Stimulated activated CD8-positive, alpha-beta memory T cell treated with anti-CD3 and anti-CD28 coated beads, Interleukin-7, amount 100 ng/mL, for 48 hours (primary cell): Measurements from ENCODE around the gene IGFL3.
"Not testable (repeated sequence)": the region's sequence is repeated elsewhere in the genome, so short reads cannot be mapped to it uniquely, and the experiment has no call there.

ENCODE experiments used
- DNase-seq, 2 donors: peaks; one replicate each; pipeline ENCODE4 v3.0.0-alpha.2; 2020; ENCODE audit warnings: low read depth in 1 of 2; ENCODE audit errors: extremely low read depth in 1 of 2

IGFL3 gene

DNA sequence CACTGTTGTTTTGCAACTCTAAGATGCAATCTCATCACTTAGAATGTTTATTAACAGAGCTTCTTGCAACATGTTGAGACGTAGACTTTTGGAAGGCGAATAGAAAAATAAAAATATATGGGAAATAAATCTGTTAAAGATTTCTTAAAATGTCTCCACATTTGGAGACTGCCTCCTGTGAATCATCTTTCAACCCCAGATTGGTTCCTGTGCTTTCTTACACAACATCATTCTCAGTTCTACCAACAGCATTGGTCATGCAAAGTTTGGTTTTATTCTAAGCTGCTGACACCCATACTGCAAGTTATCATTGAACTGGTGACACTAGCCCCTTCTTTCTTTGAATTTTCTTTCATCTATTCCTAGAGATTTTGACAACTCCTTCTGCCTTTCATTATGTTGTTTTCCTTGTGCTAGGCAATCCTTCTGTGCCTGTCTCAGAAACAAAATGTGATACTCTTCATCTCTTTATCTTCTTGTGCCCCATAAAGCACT, 1.6 kb upstream of the IGFL3 start:
- DNase-seq, result no peak

GRCh38 chr19:46125447-46125846, 959 bp upstream of the IGFL3 start:
- no peak for DNase-seq

- no peak for DNase-seq
These were observed 6.4 kb downstream of the IGFL3 start for GRCh38 chr19:46118136-46118535.

DNA sequence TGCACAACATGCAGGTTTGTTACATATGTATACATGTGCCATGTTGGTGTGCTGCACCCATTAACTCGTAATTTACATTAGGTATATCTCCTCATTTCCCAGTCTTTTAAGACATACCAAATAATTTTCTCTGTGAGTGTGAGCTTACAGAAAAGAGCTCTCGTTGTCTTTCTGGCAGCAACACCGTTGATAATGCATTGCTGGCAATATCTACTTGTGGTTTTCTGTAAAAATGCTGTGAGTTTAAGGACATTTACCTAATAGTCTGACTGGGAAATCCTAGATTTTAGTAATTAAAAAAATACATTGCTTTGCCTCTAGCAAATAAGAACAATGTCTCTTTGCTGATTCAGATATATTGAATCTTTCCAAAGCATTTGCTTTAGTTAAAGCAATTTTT, 8.4 kb downstream of the IGFL3 start:
- no peak for DNase-seq

DNA sequence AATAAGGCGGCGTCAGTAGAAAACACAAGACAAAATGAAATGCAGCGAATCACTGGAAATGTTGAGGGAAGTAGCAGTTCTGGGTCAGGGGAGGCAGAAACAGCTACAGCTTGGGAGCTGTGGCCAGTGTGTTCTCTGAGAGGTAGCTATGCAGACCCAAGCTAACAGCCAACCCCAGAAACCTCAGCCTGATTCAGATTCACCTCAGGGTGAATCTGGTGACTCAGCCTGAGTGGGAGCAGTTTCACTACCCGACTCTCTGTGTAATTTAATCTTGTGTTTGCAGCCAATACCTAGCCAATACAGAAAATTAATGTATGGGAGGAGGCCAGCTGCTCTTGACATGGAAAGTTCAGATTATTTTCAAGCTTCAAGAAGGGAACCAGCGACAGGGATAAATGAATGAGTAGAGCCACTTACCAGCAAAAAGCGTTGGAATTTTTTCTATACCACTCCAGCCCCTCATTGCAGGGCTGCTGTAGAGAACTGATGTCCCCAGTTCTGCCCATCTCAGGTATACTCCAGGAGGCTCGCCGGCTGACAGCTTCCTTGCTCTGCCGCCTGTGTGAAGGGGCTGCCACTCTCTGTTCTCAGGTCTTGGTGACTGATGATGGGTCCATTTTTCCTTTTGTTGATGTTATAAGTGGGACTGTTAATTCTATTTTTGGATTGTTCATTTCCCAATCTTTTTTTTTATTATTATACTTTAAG, 8.9 kb downstream of the IGFL3 start:
- DNase-seq, result peak; percentile 42 to 70

- no peak for DNase-seq
These were observed 10.8 kb downstream of the IGFL3 start for GRCh38 chr19:46113726-46114125.

DNA sequence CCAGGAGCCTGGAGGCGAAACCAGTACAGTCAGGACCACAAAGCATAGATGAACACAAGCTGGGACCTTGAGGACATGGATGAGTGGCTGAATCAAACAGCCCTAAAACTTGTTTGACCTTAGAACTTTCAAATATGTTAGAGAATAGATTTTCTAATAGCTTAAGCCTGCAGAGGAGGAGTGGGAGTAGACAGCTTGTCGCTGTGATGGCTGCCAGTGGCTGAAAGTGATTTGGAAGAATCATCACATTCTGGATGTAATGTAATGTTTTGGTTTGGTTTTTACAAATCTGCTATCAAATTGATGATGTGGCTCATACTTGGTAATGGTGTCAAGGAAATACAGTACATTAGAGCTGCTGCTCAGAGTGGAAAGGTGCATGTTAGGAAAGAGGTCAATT, 12.0 kb downstream of the IGFL3 start:
- no peak for DNase-seq

- no peak for DNase-seq
These were observed 13.1 kb downstream of the IGFL3 start for GRCh38 chr19:46111376-46111775.

- no peak for DNase-seq
These were observed 14.6 kb downstream of the IGFL3 start for GRCh38 chr19:46109876-46110275.

DNA sequence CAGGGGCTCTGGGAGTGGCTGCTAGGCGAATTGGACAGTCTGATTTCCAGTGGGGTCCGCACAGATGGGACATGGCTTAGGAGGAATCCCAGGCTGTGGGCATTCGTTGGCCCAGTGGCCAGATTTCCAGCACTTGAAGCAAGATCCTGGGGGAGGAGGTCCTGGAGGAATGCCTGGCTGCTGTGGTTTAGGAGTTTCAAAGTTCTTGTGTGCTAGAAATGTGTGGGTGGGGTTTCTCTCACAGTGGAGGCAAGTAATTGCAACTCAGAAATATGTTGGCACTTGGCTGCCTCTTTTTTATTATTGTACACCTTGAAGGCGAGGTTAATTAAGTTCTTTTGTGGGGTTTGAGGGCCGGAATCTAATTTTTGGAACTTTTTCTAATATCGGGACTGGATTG, 17.1 kb downstream of the IGFL3 start:
- no peak for DNase-seq

DNA sequence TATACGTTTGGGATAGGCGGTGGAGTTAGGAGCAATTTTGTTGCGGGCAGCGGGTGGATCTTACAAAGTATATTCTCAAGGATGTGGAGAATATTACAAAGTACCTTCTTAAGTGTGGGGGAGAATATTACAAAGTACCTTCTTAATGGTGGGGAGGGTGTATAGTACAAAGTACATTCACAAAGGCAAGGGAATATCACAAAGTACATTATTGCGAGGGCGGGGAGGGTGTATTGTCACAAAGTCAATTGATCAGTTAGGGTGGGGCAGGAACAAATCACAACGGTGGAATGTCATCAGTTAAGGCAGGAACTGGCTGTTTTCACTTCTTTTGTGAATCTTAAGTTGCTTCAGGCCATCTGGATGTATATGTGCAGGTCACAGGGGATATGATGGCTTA, 22.2 kb downstream of the IGFL3 start:
- not testable (repeated sequence) for DNase-seq

- no peak for DNase-seq
These were observed 23.2 kb downstream of the IGFL3 start for GRCh38 chr19:46101293-46101692.

DNA sequence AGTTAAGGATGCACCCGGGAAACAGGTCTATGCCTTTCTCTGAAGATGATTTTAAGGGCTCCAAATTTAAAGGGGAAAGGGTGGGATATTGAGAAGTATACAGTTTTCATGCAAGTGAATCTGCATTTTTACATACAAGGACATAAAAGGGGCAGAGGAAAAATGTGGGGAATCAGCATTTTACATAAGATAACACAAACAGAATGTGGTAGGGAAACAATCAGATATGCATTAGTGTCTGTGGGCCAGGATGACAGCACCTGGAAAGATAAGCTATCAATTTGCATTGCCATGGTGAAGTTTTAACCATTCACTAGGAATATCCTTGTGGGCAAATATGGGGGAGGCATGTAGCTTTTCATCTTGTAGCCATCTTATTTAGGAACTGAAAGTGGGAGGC, 24.1 kb downstream of the IGFL3 start:
- DNase-seq, result no peak

DNA sequence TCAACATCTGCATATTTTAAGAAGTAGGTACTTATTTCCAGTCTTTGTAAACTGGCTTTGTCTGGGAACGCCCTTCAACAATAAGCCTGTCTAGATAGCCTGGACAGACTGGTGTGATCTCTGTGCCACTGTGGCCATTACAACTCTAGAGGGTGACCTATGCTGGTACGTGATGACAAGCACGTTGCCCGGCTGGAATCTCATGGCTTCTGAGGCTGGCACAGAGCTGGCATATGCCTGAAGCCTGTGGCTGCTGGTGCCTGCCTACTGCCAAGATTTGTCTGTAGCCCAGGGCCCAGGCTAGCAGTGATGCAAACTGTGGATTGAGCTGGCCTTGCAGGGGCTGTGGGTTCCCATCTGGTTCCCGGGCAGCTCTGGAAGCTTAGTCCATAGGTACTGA, 34.0 kb downstream of the IGFL3 start:
- DNase-seq, result no peak

DNA sequence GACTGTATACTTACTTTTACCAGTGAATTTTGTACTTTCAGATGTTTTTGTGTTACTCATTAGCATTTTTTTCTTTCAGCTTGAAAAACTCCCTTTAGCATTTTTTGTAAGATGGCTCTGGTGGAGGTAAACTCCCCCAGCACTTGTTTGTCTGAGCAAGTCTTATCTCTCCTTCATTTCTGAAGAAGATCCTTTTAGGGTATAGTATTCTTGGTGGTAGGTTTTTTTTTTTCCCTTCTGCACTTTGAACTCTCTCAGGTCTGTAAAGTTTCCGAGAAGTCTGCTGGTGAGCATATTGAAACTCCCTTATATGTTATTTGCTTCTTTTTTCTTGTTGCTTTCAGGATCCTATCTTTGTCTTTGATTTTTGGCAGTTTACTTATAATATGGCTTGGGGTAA, 35.1 kb downstream of the IGFL3 start:
- DNase-seq, result no peak

GRCh38 chr19:46088101-46088500, 36.4 kb downstream of the IGFL3 start:
- no peak for DNase-seq

DNA sequence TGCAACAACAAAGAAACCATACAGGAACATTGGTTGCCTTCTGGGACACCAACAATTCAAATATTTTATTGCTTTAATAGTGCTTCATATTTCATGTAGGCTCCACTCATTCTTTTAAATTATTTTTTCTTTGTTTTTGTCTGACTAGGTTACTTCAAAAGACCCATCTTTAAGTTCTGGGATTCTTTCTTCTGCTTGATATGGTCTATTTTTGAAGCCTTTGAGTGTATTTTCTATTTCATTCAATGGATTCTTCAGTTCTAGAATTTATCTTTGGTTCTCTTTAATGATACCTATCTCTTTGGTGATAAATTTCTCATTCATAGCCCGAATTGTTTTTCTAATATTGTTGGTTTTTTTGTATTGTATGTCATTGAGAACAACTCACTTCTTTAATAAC, 38.6 kb downstream of the IGFL3 start:
- no peak for DNase-seq

DNA sequence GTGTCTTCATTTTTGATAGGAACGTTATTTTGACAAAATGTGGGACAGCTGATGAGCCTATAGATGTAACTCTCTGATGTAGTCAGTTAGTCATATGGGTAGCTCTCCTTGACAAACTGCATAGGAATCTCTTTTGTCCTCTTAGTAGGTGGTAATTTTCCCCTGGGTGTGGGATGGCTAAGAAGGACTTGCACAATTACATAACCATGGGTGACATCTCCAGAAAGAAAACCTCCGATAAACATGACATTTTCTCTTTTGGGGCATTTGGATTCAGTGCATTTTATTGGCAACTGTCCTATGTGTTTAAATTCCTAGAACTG, 41.8 kb downstream of the IGFL3 start:
- no peak for DNase-seq

DNA sequence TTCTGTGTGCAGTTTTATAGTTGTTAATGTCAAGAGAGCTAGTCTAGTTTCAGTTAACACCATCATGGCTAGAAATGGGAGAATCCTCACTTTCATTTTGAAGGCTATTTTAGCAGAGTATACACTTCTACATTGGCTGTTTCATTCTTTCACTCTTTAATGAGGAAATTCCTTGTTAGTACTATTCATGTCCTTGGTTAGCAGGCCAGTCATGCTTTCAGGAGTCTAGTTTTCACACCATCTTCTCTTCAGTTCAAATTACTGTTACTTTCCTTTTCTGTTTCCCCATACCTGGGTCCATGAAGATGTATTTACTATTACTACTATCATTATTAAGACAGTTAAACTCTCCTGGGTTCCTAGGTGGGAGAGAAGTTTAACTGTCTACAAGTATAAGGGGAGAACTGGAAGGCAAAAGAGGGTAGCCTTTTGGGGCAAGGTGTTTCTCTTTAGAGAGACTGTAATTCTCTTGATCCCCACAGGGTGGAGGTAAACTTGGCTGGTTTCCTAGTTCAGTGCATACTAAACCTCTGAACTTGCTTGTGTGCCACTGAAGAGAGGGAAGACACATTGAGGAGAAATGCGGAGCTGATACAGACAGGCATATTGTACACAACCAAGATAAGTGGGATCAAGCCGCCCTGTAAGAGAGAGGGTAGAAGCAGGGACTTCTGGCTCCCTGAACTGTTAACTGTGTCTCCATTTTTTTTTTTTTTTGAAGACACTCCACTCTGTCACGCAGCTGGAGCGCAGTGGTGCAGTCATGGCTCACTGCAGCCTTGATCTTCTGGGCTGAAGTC, 42.4 kb downstream of the IGFL3 start:
- DNase-seq, result no peak

GRCh38 chr19:46080561-46080960, 43.9 kb downstream of the IGFL3 start:
- DNase-seq, result no peak

GRCh38 chr19:46079576-46079975, 44.9 kb downstream of the IGFL3 start:
- no peak for DNase-seq

DNA sequence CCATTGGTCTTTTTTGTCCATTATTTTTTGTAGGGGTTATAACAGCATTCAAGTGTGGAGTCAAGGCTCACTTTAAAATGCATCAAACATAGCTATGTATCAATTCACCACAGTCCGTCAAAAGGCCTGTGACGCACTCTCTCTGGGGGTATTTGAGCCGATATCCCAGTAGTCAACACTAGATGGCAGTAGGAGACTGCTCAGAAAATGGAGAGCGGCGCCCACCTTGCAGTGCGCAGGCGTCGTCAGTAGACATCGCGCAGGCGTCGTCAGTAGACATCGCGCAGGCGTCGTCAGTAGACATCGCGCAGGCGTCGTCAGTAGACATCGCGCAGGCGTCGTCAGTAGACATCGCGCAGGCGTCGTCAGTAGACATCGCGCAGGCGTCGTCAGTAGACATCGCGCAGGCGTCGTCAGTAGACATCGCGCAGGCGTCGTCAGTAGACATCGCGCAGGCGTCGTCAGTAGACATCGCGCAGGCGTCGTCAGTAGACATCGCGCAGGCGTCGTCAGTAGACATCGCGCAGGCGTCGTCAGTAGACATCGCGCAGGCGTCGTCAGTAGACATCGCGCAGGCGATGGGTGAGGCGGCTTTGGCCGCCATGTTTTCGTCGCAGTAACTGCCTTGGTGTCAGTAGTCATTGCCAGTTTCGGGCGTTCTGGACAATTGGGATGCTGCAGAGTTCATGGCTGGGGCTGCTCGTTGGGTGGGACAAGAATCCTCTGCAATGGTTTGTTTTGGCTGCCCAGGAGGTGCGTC, 45.7 kb downstream of the IGFL3 start:
- peak in 1 of 2 donors; percentile 10 for DNase-seq
